Measurements from ENCODE around the gene ZCCHC24.
"Not testable (repeated sequence)": the region's sequence is repeated elsewhere in the genome, so short reads cannot be mapped to it uniquely, and the experiment has no call there.

The ZCCHC24 gene

DNA sequence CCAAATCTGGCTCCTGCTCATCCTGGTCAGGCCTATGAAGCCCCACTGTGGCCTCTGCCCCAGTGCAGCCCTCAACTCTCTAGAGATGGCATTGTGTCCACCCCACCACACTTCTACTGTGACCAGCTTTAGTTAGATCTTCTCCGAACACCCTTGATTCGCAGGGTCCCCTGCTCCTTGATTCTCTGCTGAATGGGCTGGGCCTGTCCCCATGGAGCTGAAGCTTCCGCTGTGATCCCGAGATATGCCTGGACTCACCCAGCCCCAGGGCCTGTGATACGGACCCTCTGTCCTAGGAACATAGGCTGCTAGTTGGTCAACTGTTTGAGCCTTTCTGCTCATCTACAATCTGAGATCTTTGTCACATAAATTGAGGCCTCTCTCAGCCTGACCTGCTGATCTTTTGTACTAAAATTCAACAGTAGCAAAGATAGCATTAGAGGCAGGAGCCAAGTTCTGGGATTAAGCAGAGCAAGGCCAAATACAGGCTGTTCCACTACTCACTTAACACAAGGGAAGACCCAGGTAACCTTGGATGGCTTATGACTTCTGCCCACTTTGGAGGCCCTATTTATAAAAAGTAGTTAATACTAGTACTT is 104.7 kb downstream of the ZCCHC24 start:
- DNase-seq = no peak

DNA sequence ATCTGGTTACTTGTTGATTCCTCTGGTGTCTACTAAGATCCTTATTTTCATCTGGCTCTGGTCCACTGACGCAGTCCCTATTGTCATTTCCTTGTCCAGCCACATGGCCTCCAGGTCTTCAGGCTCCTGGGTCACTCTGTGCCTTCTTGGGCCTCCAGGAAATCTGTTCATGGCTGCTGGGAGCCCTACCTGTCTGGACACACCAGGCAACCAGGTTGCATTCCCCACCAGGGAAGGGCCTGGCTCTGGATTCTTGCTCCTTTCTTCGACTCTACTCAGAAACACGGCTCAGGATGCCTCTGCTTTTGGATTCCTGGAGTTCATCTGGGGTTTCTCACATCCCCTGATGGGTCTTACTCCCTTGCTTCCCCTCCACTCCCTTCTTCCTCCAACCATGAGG is 106.2 kb downstream of the ZCCHC24 start:
- peak; percentile 43 for DNase-seq

DNA sequence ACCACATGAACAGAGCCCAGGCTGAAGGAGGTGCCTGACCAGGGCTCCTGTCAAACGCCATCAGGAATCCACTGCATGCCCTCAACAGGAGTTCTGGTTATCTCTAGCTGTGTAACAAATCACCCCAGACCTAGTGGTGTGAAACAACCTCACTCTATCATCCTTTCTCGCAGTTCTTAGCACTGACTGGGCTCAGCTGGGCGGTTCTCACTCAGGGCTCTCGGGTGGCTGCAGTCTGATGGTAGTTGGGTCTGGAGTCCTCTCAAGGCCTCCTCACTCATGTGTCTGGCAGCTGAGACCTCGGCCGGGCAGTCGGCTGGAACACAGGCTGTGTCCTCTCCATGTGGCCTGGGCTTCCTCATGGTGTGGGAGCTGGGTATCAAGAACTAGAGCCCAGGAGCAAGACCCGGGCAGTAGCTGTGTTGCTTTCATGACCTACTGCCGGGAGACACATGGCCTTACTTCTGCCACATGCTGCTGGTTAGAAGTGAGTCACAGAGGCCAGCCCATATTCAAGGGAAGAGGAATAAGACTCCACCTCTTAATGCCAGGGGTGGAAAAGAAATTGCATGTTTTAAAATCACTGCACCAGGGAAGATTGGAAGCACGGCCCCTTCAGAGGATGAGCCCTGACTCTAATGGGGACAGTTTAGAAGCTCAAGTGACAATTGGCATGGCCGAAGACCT is 107.5 kb downstream of the ZCCHC24 start:
- peak; percentile 41 for DNase-seq

DNA sequence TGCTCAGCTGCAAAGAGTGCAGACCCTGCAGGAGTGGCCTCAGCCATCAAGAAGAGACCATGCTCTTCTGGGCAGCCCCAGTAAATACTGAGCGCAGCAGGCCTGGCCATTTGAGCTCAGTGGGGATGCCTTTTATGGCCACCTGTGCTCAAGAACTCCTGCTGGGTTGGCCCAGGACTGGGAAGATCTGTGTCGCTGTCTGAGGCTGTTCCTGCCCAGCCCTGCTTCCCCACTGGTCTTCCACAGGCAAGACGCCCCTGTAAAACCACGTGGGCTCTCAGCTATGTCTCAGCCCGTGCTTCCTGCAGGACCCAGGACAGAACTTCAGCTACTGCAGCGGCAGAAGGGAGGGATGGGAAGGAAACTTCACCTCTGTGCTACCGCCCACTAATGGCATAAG is 108.7 kb downstream of the ZCCHC24 start:
- DNase-seq = no peak

DNA sequence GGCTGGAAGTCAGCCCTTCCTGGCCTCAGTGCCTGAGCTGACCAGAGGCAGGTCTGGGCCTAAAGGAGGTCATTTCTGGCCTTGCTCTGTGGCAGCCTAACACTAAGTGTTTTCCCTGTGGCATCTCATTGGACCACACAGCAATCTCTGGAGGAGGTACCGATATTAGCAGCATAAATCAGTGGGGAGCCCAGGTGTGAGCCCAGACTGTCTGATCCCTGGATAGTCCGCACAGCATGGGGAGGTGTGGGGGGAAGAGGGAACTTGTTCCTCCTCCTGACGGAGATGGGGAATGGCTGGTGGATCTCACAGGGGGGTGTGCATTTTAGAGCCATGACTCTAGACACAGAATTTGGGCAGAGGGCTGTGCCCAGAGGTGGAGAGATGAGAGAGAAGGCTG is 109.1 kb downstream of the ZCCHC24 start:
- no peak for DNase-seq

DNA sequence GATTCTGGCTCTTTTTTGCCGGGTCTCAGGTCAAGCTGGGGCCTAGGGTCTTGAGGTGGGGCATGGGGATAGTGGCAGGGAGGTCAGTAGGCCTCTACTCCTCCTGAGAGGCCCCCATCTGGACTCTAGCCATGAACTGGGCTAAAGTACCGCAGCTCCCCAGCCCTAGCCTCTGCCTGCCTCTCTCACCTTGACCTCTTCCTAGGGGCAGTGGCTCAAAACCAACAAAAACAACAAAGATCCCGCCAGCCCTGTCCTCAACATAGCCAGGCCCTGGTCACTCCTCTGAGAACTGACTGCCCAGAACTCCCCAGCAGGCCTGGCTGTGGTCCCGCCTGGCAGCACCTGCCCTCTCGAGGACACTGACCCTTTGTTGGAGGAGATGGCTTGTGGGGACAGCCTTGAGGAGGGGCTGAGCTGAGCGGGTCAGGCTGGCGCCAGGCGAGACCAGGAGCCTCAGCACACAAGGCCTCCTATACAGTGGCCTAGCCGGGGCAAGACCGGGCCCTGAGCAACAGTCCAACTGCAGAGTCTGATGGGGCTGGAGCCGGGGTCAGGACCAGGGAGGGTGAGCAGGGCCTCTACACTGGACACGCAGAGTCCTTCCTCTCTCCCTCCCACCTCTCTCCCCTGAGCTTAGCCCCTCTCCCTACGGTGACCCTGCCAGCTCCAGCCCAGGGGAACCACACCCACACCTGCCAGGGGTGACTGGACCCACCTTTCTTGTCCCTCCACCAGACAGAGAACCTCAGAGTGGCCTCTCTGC is 109.8 kb downstream of the ZCCHC24 start:
- no peak for DNase-seq

DNA sequence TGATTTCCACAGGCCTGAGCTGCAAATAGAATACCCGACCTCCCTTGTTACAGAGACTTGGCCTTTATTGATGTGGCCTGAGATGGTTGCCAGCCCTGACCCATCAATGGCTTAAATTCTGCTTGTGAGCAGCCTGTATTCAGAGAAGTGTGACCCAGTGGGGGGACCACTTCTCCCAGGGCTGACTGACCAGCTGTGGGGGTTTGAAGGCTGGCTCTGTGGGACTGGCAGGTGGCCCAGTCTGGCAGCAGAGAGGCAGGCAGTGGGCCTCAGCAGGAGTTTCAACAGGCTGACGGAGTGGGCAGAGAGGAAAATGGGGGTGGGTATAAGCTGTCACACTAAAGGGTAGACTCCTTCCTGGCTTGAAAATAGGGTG is 110.3 kb downstream of the ZCCHC24 start:
- DNase-seq = no peak

DNA sequence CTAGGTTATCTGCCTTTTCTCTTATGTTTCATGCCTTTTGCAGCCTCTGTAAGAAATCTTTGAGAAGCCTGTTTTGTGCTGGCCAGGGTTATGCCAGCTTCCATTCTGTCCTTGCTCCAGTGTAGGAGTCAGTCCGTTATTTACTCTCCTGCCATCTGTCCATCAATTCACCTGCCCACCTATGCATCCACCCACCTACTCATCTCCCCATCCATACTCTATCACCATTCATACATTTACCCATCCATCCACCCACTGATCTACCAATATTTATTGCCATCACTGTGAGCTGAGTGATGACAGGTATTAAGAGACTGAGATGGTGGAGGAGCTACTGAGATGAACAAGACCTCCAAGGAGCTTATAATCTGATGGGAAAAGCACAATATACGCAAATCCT is 110.9 kb downstream of the ZCCHC24 start:
- DNase-seq = no peak

DNA sequence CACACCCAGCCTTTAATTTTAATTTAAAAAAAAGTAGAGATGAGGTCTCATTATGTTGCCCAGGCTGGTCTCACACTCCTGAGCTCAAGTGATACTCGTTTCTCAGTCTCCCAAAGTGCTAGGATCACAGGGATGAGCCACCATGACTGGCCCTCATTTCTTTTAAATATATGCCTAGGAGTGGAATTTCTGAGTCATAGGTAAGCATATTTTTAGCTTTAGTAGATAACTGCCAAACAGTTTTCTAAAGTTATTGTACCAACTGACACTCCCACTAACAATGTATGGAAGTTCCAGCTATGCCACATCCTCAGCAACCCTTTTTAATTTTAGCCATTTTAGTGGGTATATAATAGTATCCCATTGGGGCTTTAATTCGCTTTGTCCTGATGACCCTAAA is 111.9 kb downstream of the ZCCHC24 start:
- no peak for DNase-seq

DNA sequence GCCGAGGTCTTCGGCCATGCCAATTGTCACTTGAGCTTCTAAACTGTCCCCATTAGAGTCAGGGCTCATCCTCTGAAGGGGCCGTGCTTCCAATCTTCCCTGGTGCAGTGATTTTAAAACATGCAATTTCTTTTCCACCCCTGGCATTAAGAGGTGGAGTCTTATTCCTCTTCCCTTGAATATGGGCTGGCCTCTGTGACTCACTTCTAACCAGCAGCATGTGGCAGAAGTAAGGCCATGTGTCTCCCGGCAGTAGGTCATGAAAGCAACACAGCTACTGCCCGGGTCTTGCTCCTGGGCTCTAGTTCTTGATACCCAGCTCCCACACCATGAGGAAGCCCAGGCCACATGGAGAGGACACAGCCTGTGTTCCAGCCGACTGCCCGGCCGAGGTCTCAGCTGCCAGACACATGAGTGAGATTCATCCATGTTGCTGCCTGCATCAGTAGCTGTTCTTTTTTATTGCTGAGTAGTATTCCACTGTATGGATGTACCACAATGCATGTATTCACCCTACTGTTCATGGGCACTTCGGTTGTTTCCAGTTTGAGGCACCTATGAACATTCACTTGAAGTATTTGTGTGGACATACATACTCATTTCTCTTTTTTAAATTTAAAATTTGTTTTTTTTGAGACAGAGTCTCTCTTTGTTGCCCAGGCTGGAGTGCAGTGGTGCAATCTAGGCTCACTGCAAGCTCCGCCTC is 112.7 kb downstream of the ZCCHC24 start:
- DNase-seq = not testable (repeated sequence)
